ENCODE data around the gene GLT8D1.
"Not testable (repeated sequence)": the region's sequence is repeated elsewhere in the genome, so short reads cannot be mapped to it uniquely, and the experiment has no call there.

Gene GLT8D1

GRCh38 chr3:52679811-52680210, 25.8 kb downstream of the GLT8D1 start:
- no peak overlapping the region for H3K27ac ChIP-seq
- no peaks in the 10 kb centered on the region for H3K36me3 ChIP-seq (ENCODE audit: control insufficient read depth, insufficient read depth, low read length)
- no peak overlapping the region for H3K4me3 ChIP-seq (ENCODE audit: low read depth, low read length)
- no peak overlapping the region for H3K4me2 ChIP-seq (ENCODE audit: low read length)
- no peak overlapping the region for H3K9ac ChIP-seq
- peaks cover 52% of the 10 kb centered on the region for H3K79me2 ChIP-seq
- TF ChIP-seq CTCF (IDR thresholded peaks at IDR 0.05), result no peak
- peaks cover 3% of the 10 kb centered on the region for H3K4me1 ChIP-seq
- H3K9me3 ChIP-seq (ENCODE audit: control insufficient read depth, low read length), result no peaks in the 10 kb centered on the region
- H3K27me3 ChIP-seq (ENCODE audit: control insufficient read depth, insufficient read depth, low read length), result no peaks in the 10 kb centered on the region
- H2AFZ ChIP-seq, result no peak overlapping the region

GRCh38 chr3:52679199-52679538, 26.4 kb downstream of the GLT8D1 start:
- Histone ChIP-seq H3K9me3 (ENCODE audit: control insufficient read depth, low read length) (no peaks in the 10 kb centered on the region), H3K79me2 (peaks cover 52% of the 10 kb centered on the region), H3K4me3 (ENCODE audit: low read depth, low read length) (no peak overlapping the region), H3K4me1 (no peaks in the 10 kb centered on the region), H2AFZ (no peak overlapping the region), H3K27ac (no peak overlapping the region), H3K4me2 (ENCODE audit: low read length) (no peak overlapping the region), H3K27me3 (ENCODE audit: control insufficient read depth, insufficient read depth, low read length) (no peaks in the 10 kb centered on the region), H3K9ac (no peak overlapping the region), H3K36me3 (ENCODE audit: control insufficient read depth, insufficient read depth, low read length) (no peaks in the 10 kb centered on the region)
- TF ChIP-seq CTCF (IDR thresholded peaks at IDR 0.05), result no peak

- Histone ChIP-seq H3K27me3 (ENCODE audit: control insufficient read depth, insufficient read depth, low read length) (no peaks in the 10 kb centered on the region), H3K9me3 (ENCODE audit: control insufficient read depth, low read length) (no peaks in the 10 kb centered on the region), H3K4me2 (ENCODE audit: low read length) (no peak overlapping the region), H2AFZ (no peak overlapping the region), H3K9ac (no peak overlapping the region), H3K79me2 (peaks cover 54% of the 10 kb centered on the region), H3K27ac (no peak overlapping the region), H3K4me1 (no peaks in the 10 kb centered on the region), H3K4me3 (ENCODE audit: low read depth, low read length) (no peak overlapping the region), H3K36me3 (ENCODE audit: control insufficient read depth, insufficient read depth, low read length) (no peaks in the 10 kb centered on the region)
- TF ChIP-seq CTCF (IDR thresholded peaks at IDR 0.05), result no peak
Measured at GRCh38 chr3:52678265-52679198, 27.1 kb downstream of the GLT8D1 start.

- H2AFZ ChIP-seq; H3K4me2 ChIP-seq (ENCODE audit: low read length); H3K4me3 ChIP-seq (ENCODE audit: low read depth, low read length); H3K9me3 ChIP-seq (ENCODE audit: control insufficient read depth, low read length); H3K36me3 ChIP-seq (ENCODE audit: control insufficient read depth, insufficient read depth, low read length); H3K4me1 ChIP-seq; H3K27ac ChIP-seq; H3K27me3 ChIP-seq (ENCODE audit: control insufficient read depth, insufficient read depth, low read length); H3K9ac ChIP-seq: not testable (repeated sequence)
- H3K79me2 ChIP-seq, result peaks cover 38% of the 10 kb centered on the region
Measured at GRCh38 chr3:52676201-52676600, 29.4 kb downstream of the GLT8D1 start.

GRCh38 chr3:52671676-52672075, 33.9 kb downstream of the GLT8D1 start:
- Histone ChIP-seq H3K4me1 (no peaks in the 10 kb centered on the region), H3K4me2 (ENCODE audit: low read length) (no peak overlapping the region), H3K27me3 (ENCODE audit: control insufficient read depth, insufficient read depth, low read length) (no peaks in the 10 kb centered on the region), H3K9ac (no peak overlapping the region), H2AFZ (no peak overlapping the region), H3K27ac (no peak overlapping the region), H3K9me3 (ENCODE audit: control insufficient read depth, low read length) (no peaks in the 10 kb centered on the region), H3K79me2 (peaks cover 14% of the 10 kb centered on the region), H3K36me3 (ENCODE audit: control insufficient read depth, insufficient read depth, low read length) (no peaks in the 10 kb centered on the region), H3K4me3 (ENCODE audit: low read depth, low read length) (no peak overlapping the region)
- TF ChIP-seq CTCF (IDR thresholded peaks at IDR 0.05), result no peak

Data from parathyroid adenoma (tissue), 2 donors.